ENCODE results near the gene POLR2J2.
"Not testable (repeated sequence)": the region's sequence is repeated elsewhere in the genome, so short reads cannot be mapped to it uniquely, and the experiment has no call there.

The POLR2J2 gene
- 1.1 to 1.9 reads per million in 2 donors for total RNA-seq

- peak; percentile 78 for DNase-seq
These were observed at the start of gene POLR2J2 for GRCh38 chr7:102671166-102671955. Gene POLR2J2 (minus strand): TSS chr7:102671663. CDS start chr7:102671601, 62 bp downstream.

- DNase-seq, result not testable (repeated sequence)
These were observed 47.0 kb upstream of the POLR2J2 start for GRCh38 chr7:102718491-102718890.

- DNase-seq, result not testable (repeated sequence)
These were observed 44.3 kb upstream of the POLR2J2 start for GRCh38 chr7:102715718-102716117.

GRCh38 chr7:102714774-102715522, 43.5 kb upstream of the POLR2J2 start:
- not testable (repeated sequence) for DNase-seq

- not testable (repeated sequence) for DNase-seq
These were observed 42.2 kb upstream of the POLR2J2 start for GRCh38 chr7:102713691-102714080.

- DNase-seq, result not testable (repeated sequence)
These were observed 41.7 kb upstream of the POLR2J2 start for GRCh38 chr7:102713011-102713690.

- DNase-seq, result not testable (repeated sequence)
These were observed 27.7 kb upstream of the POLR2J2 start for GRCh38 chr7:102698962-102699750.

GRCh38 chr7:102697642-102698512, 26.4 kb upstream of the POLR2J2 start:
- DNase-seq, result not testable (repeated sequence)

GRCh38 chr7:102696009-102696408, 24.5 kb upstream of the POLR2J2 start:
- not testable (repeated sequence) for DNase-seq

- not testable (repeated sequence) for DNase-seq
These were observed 23.6 kb upstream of the POLR2J2 start for GRCh38 chr7:102695033-102695552.

- not testable (repeated sequence) for DNase-seq
These were observed 22.5 kb upstream of the POLR2J2 start for GRCh38 chr7:102694008-102694407.

GRCh38 chr7:102690602-102691001, 19.1 kb upstream of the POLR2J2 start:
- not testable (repeated sequence) for DNase-seq

GRCh38 chr7:102689436-102690282, 18.2 kb upstream of the POLR2J2 start:
- not testable (repeated sequence) for DNase-seq

- DNase-seq, result not testable (repeated sequence)
These were observed 17.0 kb upstream of the POLR2J2 start for GRCh38 chr7:102688299-102689036.

- not testable (repeated sequence) for DNase-seq
These were observed 11.1 kb upstream of the POLR2J2 start for GRCh38 chr7:102682560-102682959.

- DNase-seq, result not testable (repeated sequence)
These were observed 9.3 kb upstream of the POLR2J2 start for GRCh38 chr7:102680780-102681179.

- DNase-seq, result not testable (repeated sequence)
These were observed 4.1 kb upstream of the POLR2J2 start for GRCh38 chr7:102675545-102675944.

GRCh38 chr7:102673447-102674067, 2.1 kb upstream of the POLR2J2 start:
- not testable (repeated sequence) for DNase-seq

GRCh38 chr7:102671956-102672307, 469 bp upstream of the POLR2J2 start:
- not testable (repeated sequence) for DNase-seq

Data from T-helper 9 cell (primary cell).